Stimulated activated CD4-positive, alpha-beta T cell treated with anti-CD3 and anti-CD28 coated beads, Interleukin-12 subunit alpha, Interleukin-12 subunit beta, amount 100 ng/mL, for 24 hours (primary cell): ENCODE results near the gene TNNT2.

Experiments
- DNase-seq, 2 experiments: peaks; one replicate each; pipeline ENCODE4 v3.0.0-alpha.2; 2020; ENCODE audit warnings: low read depth in 2 of 2

TNNT2 gene

GRCh38 chr1:201403359-201403758 is 25.9 kb upstream of the TNNT2 start:
- no peak for DNase-seq

- no peak for DNase-seq
Measured at GRCh38 chr1:201401700-201402099, 24.2 kb upstream of the TNNT2 start.

GRCh38 chr1:201400852-201401230 is 23.4 kb upstream of the TNNT2 start:
- no peak for DNase-seq

- DNase-seq = no peak
Measured at GRCh38 chr1:201400212-201400851, 22.9 kb upstream of the TNNT2 start.

GRCh38 chr1:201399352-201400126 is 22.1 kb upstream of the TNNT2 start:
- no peak for DNase-seq

- no peak for DNase-seq
Measured at GRCh38 chr1:201399018-201399351, 21.5 kb upstream of the TNNT2 start, which contains the start of gene LAD1. Gene LAD1, minus strand, starts transcription at chr1:201399324. Its CDS starts 18 bp downstream, at chr1:201399306.

- DNase-seq = no peak
Measured at GRCh38 chr1:201397675-201398074, 20.2 kb upstream of the TNNT2 start.

- no peak for DNase-seq
Measured at GRCh38 chr1:201396861-201397464, 19.5 kb upstream of the TNNT2 start.

GRCh38 chr1:201395936-201396335 is 18.5 kb upstream of the TNNT2 start:
- no peak for DNase-seq

GRCh38 chr1:201394591-201394990 is 17.1 kb upstream of the TNNT2 start:
- DNase-seq = no peak

- no peak for DNase-seq
Measured at GRCh38 chr1:201393076-201393475, 15.6 kb upstream of the TNNT2 start.

GRCh38 chr1:201391651-201392511 is 14.4 kb upstream of the TNNT2 start:
- no peak for DNase-seq

- no peak for DNase-seq
Measured at GRCh38 chr1:201391225-201391624, 13.7 kb upstream of the TNNT2 start.

GRCh38 chr1:201389051-201389450 is 11.6 kb upstream of the TNNT2 start:
- DNase-seq = no peak

GRCh38 chr1:201386208-201386607 is 8.7 kb upstream of the TNNT2 start:
- no peak for DNase-seq

- DNase-seq = peak in 1 of 2 experiments; percentile 40
Measured at GRCh38 chr1:201385299-201385891, 7.9 kb upstream of the TNNT2 start.

GRCh38 chr1:201384406-201384782 is 6.9 kb upstream of the TNNT2 start:
- DNase-seq = no peak

- no peak for DNase-seq
Measured at GRCh38 chr1:201383647-201384405, 6.3 kb upstream of the TNNT2 start.

GRCh38 chr1:201381130-201381529 is 3.6 kb upstream of the TNNT2 start:
- no peak for DNase-seq

GRCh38 chr1:201379733-201380242 is 2.3 kb upstream of the TNNT2 start:
- no peak for DNase-seq

- no peak for DNase-seq
Measured at GRCh38 chr1:201378804-201379203, 1.3 kb upstream of the TNNT2 start.
